Body of pancreas (tissue), 4 donors: ENCODE results near the gene UNC13C.

Source experiments
- POLR2A ChIP-seq, 3 donors: fragments of 450-650 bp; IDR thresholded peaks; one replicate each; pipeline ENCODE4 v1.6.1; 2016; ENCODE audit warnings: antibody characterized with exemption in 3 of 3, mild to moderate bottlenecking in 2 of 3
- TF ChIP-seq, protein P1 (sequence below), 7 experiments: fragments of 450-650 bp in 4 of 7; fragments of 200-600 bp in 3 of 7; sonication (generic) in 3 of 7; IDR thresholded peaks; one replicate each; pipeline ENCODE4 v1.5.1; 2016 to 2019; ENCODE audit warnings: antibody characterized with exemption in 7 of 7

DNA sequence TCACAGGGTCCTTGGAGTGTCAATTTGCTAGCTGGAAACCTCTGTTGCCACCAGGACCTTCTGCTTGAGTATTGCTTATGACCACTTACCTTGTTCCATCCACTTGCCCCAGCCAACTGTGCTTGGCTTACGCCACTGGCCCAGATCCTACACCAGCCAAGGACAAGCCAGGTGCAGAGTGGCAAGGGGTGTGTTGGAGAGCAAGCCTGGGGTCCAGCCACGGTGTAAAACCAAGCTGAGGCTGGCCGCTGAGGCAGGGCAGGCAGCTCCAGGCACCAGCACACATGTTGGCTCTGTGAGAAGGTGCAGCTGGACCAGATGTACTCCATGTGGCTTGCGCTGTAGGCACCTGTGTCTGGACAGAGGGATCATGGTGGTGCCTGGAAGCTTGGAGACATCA is 248.2 kb downstream of the UNC13C start:
- TF ChIP-seq POLR2A (IDR thresholded peaks at IDR 0.05) = no peak
- TF ChIP-seq, protein P1, sequence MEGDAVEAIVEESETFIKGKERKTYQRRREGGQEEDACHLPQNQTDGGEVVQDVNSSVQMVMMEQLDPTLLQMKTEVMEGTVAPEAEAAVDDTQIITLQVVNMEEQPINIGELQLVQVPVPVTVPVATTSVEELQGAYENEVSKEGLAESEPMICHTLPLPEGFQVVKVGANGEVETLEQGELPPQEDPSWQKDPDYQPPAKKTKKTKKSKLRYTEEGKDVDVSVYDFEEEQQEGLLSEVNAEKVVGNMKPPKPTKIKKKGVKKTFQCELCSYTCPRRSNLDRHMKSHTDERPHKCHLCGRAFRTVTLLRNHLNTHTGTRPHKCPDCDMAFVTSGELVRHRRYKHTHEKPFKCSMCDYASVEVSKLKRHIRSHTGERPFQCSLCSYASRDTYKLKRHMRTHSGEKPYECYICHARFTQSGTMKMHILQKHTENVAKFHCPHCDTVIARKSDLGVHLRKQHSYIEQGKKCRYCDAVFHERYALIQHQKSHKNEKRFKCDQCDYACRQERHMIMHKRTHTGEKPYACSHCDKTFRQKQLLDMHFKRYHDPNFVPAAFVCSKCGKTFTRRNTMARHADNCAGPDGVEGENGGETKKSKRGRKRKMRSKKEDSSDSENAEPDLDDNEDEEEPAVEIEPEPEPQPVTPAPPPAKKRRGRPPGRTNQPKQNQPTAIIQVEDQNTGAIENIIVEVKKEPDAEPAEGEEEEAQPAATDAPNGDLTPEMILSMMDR (IDR thresholded peaks at IDR 0.05) = no peak
